IMR-90 (cell line): ENCODE measurements around the gene RNF141. TPM values are rescaled to one million over a fixed set of nuclear protein-coding genes. Genes with fewer than 3 reads are reported as not detected.

ENCODE experiments used
- ATAC-seq: fragments of 200-7000 bp; cut with Tn5 transposase; 2 replicates; pipeline ENCODE4 v1.9.1; 2020; ENCODE audit warnings: low read depth, mild to moderate bottlenecking, moderate library complexity
- BruUV-seq: library from RNA; stranded (reverse); fragments of 400-500 nt; replicated peaks from 2 replicates; lab custom pipeline; 2021; lab: Mats Ljungman, UMichigan
- CTCF ChIA-PET: fragments of 300-600 bp; formaldehyde crosslinking; extraction: SDS; loops from one replicate; lab custom pipeline; 2021; ENCODE audit warnings: antibody characterized with exemption; lab: Yijun Ruan, JAX
- POLR2A ChIA-PET: fragments of 300-600 bp; sonication (Branson Sonifier 250); formaldehyde crosslinking; loops from one replicate; lab custom pipeline; 2022; ENCODE audit warnings: antibody characterized with exemption; ENCODE audit not compliant: unreplicated experiment; lab: Charles Lee
- DNase-seq: peaks from one replicate; pipeline ENCODE4 v3.0.0; 2013
- H2AFZ ChIP-seq: replicated peaks from 2 replicates; pipeline ENCODE3; 2013; ENCODE audit warnings: low read length, mild to moderate bottlenecking; ENCODE audit not compliant: poor library complexity
- H2AK5ac ChIP-seq: 2 replicates; pipeline ENCODE4 v1.6.1; 2013; ENCODE audit warnings: low read depth, low read length, inconsistent platforms
- H2AK9ac ChIP-seq: replicated peaks from 2 replicates; pipeline ENCODE3; 2013; ENCODE audit warnings: mild to moderate bottlenecking, low read depth, low read length, moderate library complexity; ENCODE audit not compliant: poor library complexity
- H2BK120ac ChIP-seq: 2 replicates; pipeline ENCODE4 v1.6.1; 2013; ENCODE audit warnings: low read depth, low read length, inconsistent platforms
- H2BK15ac ChIP-seq: 3 replicates; pipeline ENCODE4 v1.6.1; 2013; ENCODE audit warnings: low read depth, low read length, inconsistent platforms
- H2BK20ac ChIP-seq: 2 replicates; pipeline ENCODE4 v1.6.1; 2013; ENCODE audit warnings: low read depth, mild to moderate bottlenecking, inconsistent platforms, low read length, moderate library complexity
- H2BK5ac ChIP-seq: 2 replicates; pipeline ENCODE4 v1.6.1; 2013; ENCODE audit warnings: mild to moderate bottlenecking, low read depth, low read length, inconsistent platforms; ENCODE audit not compliant: poor library complexity, severe bottlenecking
- H3K14ac ChIP-seq: replicated peaks from 2 replicates; pipeline ENCODE4 v1.6.1; 2013; ENCODE audit warnings: low read depth, low read length, inconsistent platforms
- H3K18ac ChIP-seq: 2 replicates; pipeline ENCODE4 v1.6.1; 2013; ENCODE audit warnings: low read depth, low read length, control low read depth
- H3K23ac ChIP-seq: 2 replicates; pipeline ENCODE4 v1.6.1; 2013; ENCODE audit warnings: low read depth, low read length, inconsistent platforms
- H3K27ac ChIP-seq: 2 replicates; pipeline ENCODE4 v1.5.1; 2013; ENCODE audit warnings: mild to moderate bottlenecking, control low read depth, low read length; ENCODE audit not compliant: insufficient read depth
- H3K27me3 ChIP-seq: 2 replicates; pipeline ENCODE4 v1.6.1; 2013; ENCODE audit warnings: low read length; ENCODE audit not compliant: control insufficient read depth, insufficient read depth
- H3K36me3 ChIP-seq: 2 replicates; pipeline ENCODE4 v1.6.1; 2013; ENCODE audit warnings: low read length, mixed read lengths; ENCODE audit not compliant: control insufficient read depth, insufficient read depth
- H3K4ac ChIP-seq: 2 replicates; pipeline ENCODE4 v1.6.1; 2013; ENCODE audit warnings: low read depth, low read length, inconsistent platforms
- H3K4me1 ChIP-seq: 2 replicates; pipeline ENCODE4 v1.6.1; 2013; ENCODE audit warnings: low read length, mixed read lengths; ENCODE audit not compliant: control insufficient read depth, insufficient read depth
- H3K4me2 ChIP-seq: 2 replicates; pipeline ENCODE4 v1.6.1; 2013; ENCODE audit warnings: low read depth, mild to moderate bottlenecking, control low read depth, low read length, moderate library complexity
- H3K4me3 ChIP-seq: 2 replicates; pipeline ENCODE4 v1.5.1; 2013; ENCODE audit warnings: low read depth, mild to moderate bottlenecking, control low read depth, low read length, moderate library complexity; ENCODE audit not compliant: insufficient read depth
- H3K56ac ChIP-seq: 2 replicates; pipeline ENCODE4 v1.6.1; 2013; ENCODE audit warnings: low read length, inconsistent platforms; ENCODE audit not compliant: insufficient read depth; ENCODE audit errors: extremely low read depth
- H3K79me1 ChIP-seq, 2 experiments: 2 replicates each; pipeline ENCODE4 v1.6.1; 2013; ENCODE audit warnings: low read length in 2 of 2, inconsistent platforms in 1 of 2, low read depth in 1 of 2
- H3K9ac ChIP-seq: 2 replicates; pipeline ENCODE4 v1.6.1; 2013; ENCODE audit warnings: low read depth, low read length, control low read depth
- H3K9me1 ChIP-seq: 2 replicates; pipeline ENCODE4 v1.6.1; 2013; ENCODE audit warnings: low read length, inconsistent platforms; ENCODE audit not compliant: insufficient read depth
- H3K9me3 ChIP-seq: 2 replicates; pipeline ENCODE4 v1.6.1; 2013; ENCODE audit warnings: low read length; ENCODE audit not compliant: control insufficient read depth, insufficient read depth
- H4K20me1 ChIP-seq: 2 replicates; pipeline ENCODE4 v1.6.1; 2013; ENCODE audit warnings: low read length, inconsistent platforms; ENCODE audit not compliant: insufficient read depth
- H4K5ac ChIP-seq: 2 replicates; pipeline ENCODE4 v1.6.1; 2013; ENCODE audit warnings: mild to moderate bottlenecking, low read depth, low read length, control low read depth
- H4K8ac ChIP-seq, 2 experiments: 2 replicates each; pipeline ENCODE4 v1.6.1; 2013; ENCODE audit warnings: low read depth in 2 of 2, low read length in 2 of 2, control low read depth in 1 of 2, inconsistent platforms in 1 of 2
- H4K91ac ChIP-seq: 2 replicates; pipeline ENCODE4 v1.6.1; 2013; ENCODE audit warnings: low read depth, low read length, inconsistent platforms; ENCODE audit not compliant: insufficient read depth
- FOS ChIP-seq: fragments of 150-350 bp; IDR thresholded peaks from 2 replicates; pipeline ENCODE4 v1.6.1; 2016; ENCODE audit warnings: low read depth, low read length
- SMC3 ChIP-seq: fragments of 150-350 bp; IDR thresholded peaks from 2 replicates; pipeline ENCODE4 v1.6.1; 2016; ENCODE audit warnings: low read depth, mild to moderate bottlenecking, antibody characterized with exemption, low read length, moderate library complexity
- WGBS, 2 experiments: methylation state at CpG; one replicate each; pipeline versions ENCODE4 v1.1.5 to v1.1.7; 2013; ENCODE audit warnings: missing lambda C conversion rate in 2 of 2; ENCODE audit not compliant: insufficient read length in 1 of 2; ENCODE audit errors: extremely low coverage in 2 of 2; 5-methylcytosine and 5-hydroxymethylcytosine counted together
- dilution Hi-C: fragments of 300-500 bp; cut with HindIII; formaldehyde crosslinking; loops from one replicate; pipeline ENCODE4 v1.14.3; 2018; ENCODE audit warnings: low sequenced_read_pairs; ENCODE audit not compliant: unreplicated experiment
- in situ Hi-C: fragments of 300-500 bp; cut with MboI; formaldehyde crosslinking; loops from 3 replicates; pipeline ENCODE4 v1.14.3; 2019; ENCODE audit warnings: low sequenced_read_pairs, inconsistent platforms, mixed read lengths
- intact Hi-C: fragments of 100-400 bp; cut with micrococcal nuclease; formaldehyde crosslinking; loops from 2 replicates; pipeline ENCODE4 v1.10.0; 2022
- polyA plus RNA-seq, 3 experiments: library from polyadenylated mRNA; depleted of rRNA; stranded (reverse); fragments of >200 nt; gene quantifications; 2 replicates each; pipeline ENCODE4 v1.2.3, GENCODE V29; 2012; ENCODE audit warnings: low replicate concordance in 1 of 3
- total RNA-seq: library from RNA; depleted of rRNA; stranded (reverse); fragments of >200 nt; gene quantifications from 2 replicates; pipeline ENCODE4 v1.2.3, GENCODE V29; 2012

Gene RNF141
- total and polyA plus RNA-seq, 2 of the 4 experiments (the other 2 are of a cell fraction), result 13.8 to 18.6 TPM

DNA sequence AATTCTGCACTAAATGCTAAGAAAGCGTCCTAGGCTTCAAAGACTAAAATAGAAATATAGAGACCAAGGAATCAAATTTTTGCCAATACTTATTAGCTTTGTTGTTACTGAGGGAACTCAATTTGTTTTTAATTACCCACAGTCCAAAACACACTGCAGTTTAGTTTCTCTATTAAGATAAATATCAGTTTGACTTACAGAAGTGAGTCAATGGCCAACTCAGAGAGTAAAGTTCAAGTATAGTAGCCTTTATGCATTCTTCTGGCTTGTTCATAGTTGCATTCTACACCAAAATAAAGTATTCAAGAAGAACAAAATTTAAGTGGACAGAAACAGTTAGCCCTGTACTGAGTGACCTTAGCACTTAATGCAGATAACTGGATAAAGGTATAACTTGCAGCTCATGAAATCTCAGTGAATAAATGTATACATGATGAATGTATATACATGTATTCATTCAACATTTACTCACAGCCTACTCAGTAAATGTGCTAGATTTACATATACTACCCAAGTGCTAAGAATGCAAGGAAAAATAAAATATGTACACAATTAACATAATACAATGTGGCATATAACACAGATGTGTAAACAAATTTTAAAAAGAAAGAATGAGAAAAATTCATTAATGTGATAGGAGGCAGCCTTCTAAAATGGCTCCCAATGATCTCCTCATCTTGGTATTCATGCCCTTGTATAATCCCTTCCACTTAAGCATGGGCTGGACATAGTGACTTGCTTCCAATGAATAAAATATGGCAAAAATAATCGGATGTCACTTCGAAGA is 9.7 kb upstream of the RNF141 start:
- peak overlapping the region; percentile 85 for H2BK5ac ChIP-seq
- H3K4me1 ChIP-seq, result peaks cover 5% of the 10 kb centered on the region; the same call in 1 of the 2 replicates
- H2BK15ac ChIP-seq, result peak overlapping the region; percentile 51; the same call in 1 of the 3 replicates
- intact Hi-C loops, result no loop called here
- H2AK9ac ChIP-seq, result no peak overlapping the region
- no peak overlapping the region for H3K56ac ChIP-seq
- peak overlapping the region in 1 of 2 experiments; percentile 10; a peak in 1 of 4 replicates for H4K8ac ChIP-seq
- peak overlapping the region; percentile 85; the same call in 1 of the 2 replicates for H3K4ac ChIP-seq
- H3K18ac ChIP-seq, result peak overlapping the region; percentile 30; the same call in 1 of the 2 replicates
- peak overlapping the region; percentile 72; the same call in 1 of the 2 replicates for H3K27ac ChIP-seq
- H2BK120ac ChIP-seq, result peak overlapping the region; percentile 58
- H2AFZ ChIP-seq, result no peak overlapping the region
- peak overlapping the region; percentile 71 for H3K14ac ChIP-seq
- ATAC-seq, result peak; percentile 96
- no CpG with 5 or more reads among the region's 3 CpGs for WGBS, 2 experiments
- no peaks in the 10 kb centered on the region; the same call in 1 of the 2 replicates for H3K9me3 ChIP-seq
- no peak overlapping the region for H3K23ac ChIP-seq
- H4K91ac ChIP-seq, result peak overlapping the region; percentile 36; the same call in 1 of the 2 replicates
- ChIA-PET CTCF (no interaction called here), POLR2A (interaction anchor here (0.6 kb wide), 1 partner anchor 246 kb away, joined by 9 read pairs; the partner anchor contains the start of gene ADM)
- H2AK5ac ChIP-seq, result no peak overlapping the region
- no TSS peak for BruUV-seq
- DNase-seq, result peak; percentile 82
- H3K9me1 ChIP-seq, result no peaks in the 10 kb centered on the region
- in situ Hi-C loops, result no loop called here
- no peaks in the 10 kb centered on the region for H3K79me1 ChIP-seq
- H4K5ac ChIP-seq, result no peak overlapping the region; the same call in 1 of the 2 replicates
- no peaks in the 10 kb centered on the region for H3K36me3 ChIP-seq
- no peaks in the 10 kb centered on the region for H4K20me1 ChIP-seq
- no peaks in the 10 kb centered on the region for H3K27me3 ChIP-seq
- no peak overlapping the region for H3K4me3 ChIP-seq
- peak overlapping the region; percentile 72; the same call in 1 of the 2 replicates for H2BK20ac ChIP-seq
- no peak overlapping the region for H3K9ac ChIP-seq
- TF ChIP-seq SMC3, result no peak
- TF ChIP-seq FOS, result peak; percentile 87
- peak overlapping the region; percentile 41; the same call in 1 of the 2 replicates for H3K4me2 ChIP-seq
- dilution Hi-C loops, result no loop called here
